GM23338 (cell line): ENCODE measurements around the gene LRRC28. TPM values are rescaled to one million over a fixed set of nuclear protein-coding genes. Genes with fewer than 3 reads are reported as not detected.

ENCODE experiments used
- ATAC-seq: fragments of 200-7000 bp; cut with Tn5 transposase; 3 replicates; pipeline ENCODE4 v1.9.1; 2020
- DNase-seq: peaks from one replicate; pipeline ENCODE4 v3.0.0-alpha.2; 2015; ENCODE audit warnings: low spot score
- H2AFZ ChIP-seq: fragments of 200-600 bp; sonication (generic); 2 replicates; pipeline ENCODE4 v1.8.0; 2016; ENCODE audit warnings: antibody characterized with exemption, mild to moderate bottlenecking, moderate library complexity
- H3F3A ChIP-seq: fragments of 200-600 bp; sonication (generic); replicated peaks from 2 replicates; pipeline ENCODE4 v1.8.0; 2017; ENCODE audit warnings: antibody characterized with exemption, mixed run types, low read depth
- H3K27ac ChIP-seq: fragments of 200-600 bp; sonication (generic); 2 replicates; pipeline ENCODE4 v1.6.1; 2016; ENCODE audit warnings: low read depth
- H3K27me3 ChIP-seq: fragments of 200-600 bp; sonication (generic); 2 replicates; pipeline ENCODE4 v1.8.0; 2016; ENCODE audit warnings: mild to moderate bottlenecking, mixed run types, moderate library complexity; ENCODE audit not compliant: insufficient read depth
- H3K36me3 ChIP-seq: fragments of 200-600 bp; sonication (generic); 2 replicates; pipeline ENCODE4 v1.8.0; 2016; ENCODE audit warnings: mild to moderate bottlenecking; ENCODE audit not compliant: insufficient read depth
- H3K4me1 ChIP-seq: fragments of 200-600 bp; sonication (generic); 2 replicates; pipeline ENCODE4 v1.8.0; 2016; ENCODE audit warnings: mild to moderate bottlenecking, moderate library complexity; ENCODE audit not compliant: insufficient read depth
- H3K4me2 ChIP-seq: fragments of 200-600 bp; sonication (generic); 2 replicates; pipeline ENCODE4 v1.7.1; 2017; ENCODE audit warnings: mixed run types
- H3K4me3 ChIP-seq: fragments of 200-600 bp; sonication (generic); 2 replicates; pipeline ENCODE4 v1.6.1; 2016; ENCODE audit warnings: mixed run types
- H3K79me2 ChIP-seq: fragments of 200-600 bp; sonication (generic); replicated peaks from 2 replicates; pipeline ENCODE4 v1.8.0; 2017; ENCODE audit warnings: mild to moderate bottlenecking; ENCODE audit not compliant: insufficient read depth
- H3K9me2 ChIP-seq: fragments of 200-600 bp; sonication (generic); 2 replicates; pipeline ENCODE4 v1.8.0; 2017; ENCODE audit not compliant: insufficient read depth
- H4K20me1 ChIP-seq: fragments of 200-600 bp; sonication (generic); replicated peaks from 2 replicates; pipeline ENCODE4 v1.8.0; 2017; ENCODE audit warnings: mild to moderate bottlenecking; ENCODE audit not compliant: insufficient read depth
- H3K27ac Mint-ChIP-seq: 2 replicates; pipeline ENCODE4 v1.8.0; 2020; ENCODE audit warnings: inconsistent platforms, mild to moderate bottlenecking, moderate library complexity, mixed read lengths
- H3K27me3 Mint-ChIP-seq: 3 replicates; pipeline ENCODE4 v1.8.0; 2022; ENCODE audit warnings: low read depth, mild to moderate bottlenecking, moderate library complexity, mixed read lengths, inconsistent platforms; ENCODE audit not compliant: insufficient read depth, poor library complexity
- H3K36me3 Mint-ChIP-seq: 3 replicates; pipeline ENCODE4 v1.8.0; 2021; ENCODE audit warnings: low read depth, mild to moderate bottlenecking, inconsistent platforms, moderate library complexity, mixed read lengths
- H3K4me1 Mint-ChIP-seq: 3 replicates; pipeline ENCODE4 v1.8.0; 2020; ENCODE audit warnings: mild to moderate bottlenecking, inconsistent platforms, mixed read lengths
- H3K4me3 Mint-ChIP-seq: 3 replicates; pipeline ENCODE4 v1.8.0; 2021; ENCODE audit warnings: moderate library complexity, mild to moderate bottlenecking, inconsistent platforms, mixed read lengths
- H3K9me3 Mint-ChIP-seq: 3 replicates; pipeline ENCODE4 v1.8.0; 2020; ENCODE audit warnings: moderate library complexity, mild to moderate bottlenecking, inconsistent platforms, mixed read lengths
- CREB1 ChIP-seq: fragments of 250-450 bp; sonication (Bioruptor Pico); IDR thresholded peaks from 2 replicates; pipeline ENCODE4 v1.5.0; 2020; ENCODE audit warnings: low read depth, mild to moderate bottlenecking, moderate library complexity
- ETS1 ChIP-seq: IDR thresholded peaks from 2 replicates; pipeline ENCODE4 v1.6.1; 2016; ENCODE audit warnings: antibody characterized with exemption
- EZH2 ChIP-seq: fragments of 200-600 bp; sonication (generic); IDR thresholded peaks from one replicate; pipeline ENCODE4 v1.8.0; 2017; ENCODE audit warnings: antibody characterized with exemption, mild to moderate bottlenecking, low read depth; ENCODE audit not compliant: unreplicated experiment
- NANOG ChIP-seq: IDR thresholded peaks from 2 replicates; pipeline ENCODE4 v1.6.1; 2016; ENCODE audit warnings: antibody characterized with exemption, borderline replicate concordance
- POLR2AphosphoS5 ChIP-seq: IDR thresholded peaks from 2 replicates; pipeline ENCODE4 v1.6.1; 2016; ENCODE audit warnings: antibody characterized with exemption, low read depth
- REST ChIP-seq: IDR thresholded peaks from one replicate; pipeline ENCODE4 v1.6.1; 2018; ENCODE audit warnings: antibody characterized with exemption; ENCODE audit not compliant: unreplicated experiment
- ZNF331 ChIP-seq: fragments of 250-450 bp; sonication (Bioruptor Pico); IDR thresholded peaks from 2 replicates; pipeline ENCODE4 v1.5.0; 2020; ENCODE audit warnings: low read depth, mild to moderate bottlenecking, moderate library complexity
- ZNF462 ChIP-seq: fragments of 250-450 bp; sonication (Bioruptor Pico); IDR thresholded peaks from 2 replicates; pipeline ENCODE4 v1.5.0; 2020; ENCODE audit warnings: mild to moderate bottlenecking, moderate library complexity
- polyA plus RNA-seq: library from polyadenylated mRNA; unstranded; fragments of >200 nt; fragmentation: Nextera tagmentation; extraction: Ambion mirVana; gene quantifications from 2 replicates; pipeline ENCODE4 v1.2.1, GENCODE V29; 2016
- total RNA-seq: library from RNA; depleted of rRNA; stranded (reverse); fragments of >200 nt; shearing (Covaris generic); gene quantifications from 2 replicates; pipeline ENCODE4 v1.2.3, GENCODE V29; 2014

The LRRC28 gene
- total and polyA plus RNA-seq, 2 experiments from 2014 or later = 12.9 to 28.4 TPM

GRCh38 chr15:99241752-99242151 is 9.5 kb upstream of the LRRC28 start (continued):
- TF ChIP-seq ZNF462 (CRISPR knock-in tag) (no peak), EZH2 (no peak)

GRCh38 chr15:99244306-99244705 is 7.0 kb upstream of the LRRC28 start:
- no peak overlapping the region for H3K27ac ChIP-seq
- H3K4me3 ChIP-seq = no peak overlapping the region
- no peak overlapping the region for H2AFZ ChIP-seq
- peaks cover 10% of the 10 kb centered on the region; the same call in 1 of the 2 replicates for H3K4me1 ChIP-seq
- no peak overlapping the region for H3K27ac Mint-ChIP-seq
- H3K4me1 Mint-ChIP-seq = no peaks in the 10 kb centered on the region
- DNase-seq = no peak
- no peaks in the 10 kb centered on the region for H3F3A ChIP-seq
- H4K20me1 ChIP-seq = no peaks in the 10 kb centered on the region
- no peaks in the 10 kb centered on the region for H3K36me3 Mint-ChIP-seq
- TF ChIP-seq POLR2AphosphoS5 = no peak
- H3K4me3 Mint-ChIP-seq = no peak overlapping the region
- no peaks in the 10 kb centered on the region for H3K27me3 Mint-ChIP-seq
- no peaks in the 10 kb centered on the region for H3K9me2 ChIP-seq
- no peaks in the 10 kb centered on the region for H3K9me3 Mint-ChIP-seq
- H3K36me3 ChIP-seq = no peaks in the 10 kb centered on the region
- H3K27me3 ChIP-seq = no peaks in the 10 kb centered on the region
- no peak for ATAC-seq
- no peak overlapping the region for H3K4me2 ChIP-seq
- H3K79me2 ChIP-seq = peaks cover 50% of the 10 kb centered on the region

- Mint-ChIP-seq H3K4me1 (0 out of 3 replicates have a peak, but pooled peaks cover 3% of the 10 kb centered on the region), H3K36me3 (no peaks in the 10 kb centered on the region), H3K4me3 (no peak overlapping the region), H3K9me3 (no peaks in the 10 kb centered on the region), H3K27me3 (no peaks in the 10 kb centered on the region), H3K27ac (no peak overlapping the region)
- H3K36me3 ChIP-seq = no peaks in the 10 kb centered on the region
- H3K27ac ChIP-seq = no peak overlapping the region
- H4K20me1 ChIP-seq = no peaks in the 10 kb centered on the region
- H3K4me2 ChIP-seq = no peak overlapping the region
- ATAC-seq (no peak), DNase-seq (no peak)
- no peaks in the 10 kb centered on the region for H3K9me2 ChIP-seq
- peaks cover 5% of the 10 kb centered on the region; the same call in 1 of the 2 replicates for H3F3A ChIP-seq
- peaks cover 10% of the 10 kb centered on the region; the same call in 1 of the 2 replicates for H3K4me1 ChIP-seq
- peaks cover 50% of the 10 kb centered on the region for H3K79me2 ChIP-seq
- no peaks in the 10 kb centered on the region for H3K27me3 ChIP-seq
- H3K4me3 ChIP-seq = no peak overlapping the region
- H2AFZ ChIP-seq = no peak overlapping the region
- no peak for TF ChIP-seq ZNF331 (CRISPR knock-in tag)
- TF ChIP-seq EZH2 = no peak
- no peak for TF ChIP-seq CREB1 (CRISPR knock-in tag)
- no peak for TF ChIP-seq REST
- TF ChIP-seq POLR2AphosphoS5 = no peak
- TF ChIP-seq ETS1 = no peak
- no peak for TF ChIP-seq NANOG
Observed at GRCh38 chr15:99247062-99247461, 4.2 kb upstream of the LRRC28 start.
